Fibroblast of the aortic adventitia (primary cell): Measurements from ENCODE around the gene MAD2L2. TPM values are rescaled to one million over a fixed set of nuclear protein-coding genes. Genes with fewer than 3 reads are reported as not detected.

Experiments used
- DNase-seq: peaks from one replicate; pipeline ENCODE4 v3.0.0-alpha.2; 2010; ENCODE audit warnings: low read depth
- H3K4me3 ChIP-seq: 2 replicates; pipeline ENCODE4 v1.5.1; 2011; ENCODE audit warnings: low read depth, mild to moderate bottlenecking, control low read depth, low read length, moderate library complexity
- total RNA-seq: library from RNA; depleted of rRNA; stranded (reverse); fragments of >200 nt; gene quantifications from 2 replicates; pipeline ENCODE4 v1.2.3, GENCODE V29; 2012; ENCODE audit warnings: low replicate concordance
- TF ChIP-seq, protein P1 (sequence below): IDR thresholded peaks from 2 replicates; pipeline ENCODE4 v1.5.1; 2011; ENCODE audit warnings: mild to moderate bottlenecking, low read length, control low read depth, inconsistent platforms; ENCODE audit not compliant: insufficient read depth

The MAD2L2 gene
- total RNA-seq, 1 donor, result 33.1 TPM

DNA sequence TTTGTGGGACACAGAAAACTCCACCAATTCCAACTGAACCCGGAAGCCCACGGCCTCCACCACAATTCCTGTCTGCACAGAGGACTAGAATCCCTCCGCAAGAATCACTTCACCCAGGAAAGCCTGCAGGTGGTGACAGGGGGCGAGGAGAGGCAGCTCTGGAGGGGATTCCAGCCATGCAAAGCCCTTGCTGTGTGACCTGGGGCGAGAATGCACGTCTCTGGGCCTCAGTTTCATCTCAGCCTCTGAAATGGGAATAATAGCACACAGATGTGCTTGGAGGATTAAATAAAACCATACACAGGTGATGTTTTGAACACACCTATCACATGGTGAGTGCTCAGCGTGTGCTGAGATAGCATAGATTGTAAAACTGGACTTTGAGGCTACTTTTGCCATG lies 40.8 kb downstream of the MAD2L2 start:
- TF ChIP-seq, protein P1, sequence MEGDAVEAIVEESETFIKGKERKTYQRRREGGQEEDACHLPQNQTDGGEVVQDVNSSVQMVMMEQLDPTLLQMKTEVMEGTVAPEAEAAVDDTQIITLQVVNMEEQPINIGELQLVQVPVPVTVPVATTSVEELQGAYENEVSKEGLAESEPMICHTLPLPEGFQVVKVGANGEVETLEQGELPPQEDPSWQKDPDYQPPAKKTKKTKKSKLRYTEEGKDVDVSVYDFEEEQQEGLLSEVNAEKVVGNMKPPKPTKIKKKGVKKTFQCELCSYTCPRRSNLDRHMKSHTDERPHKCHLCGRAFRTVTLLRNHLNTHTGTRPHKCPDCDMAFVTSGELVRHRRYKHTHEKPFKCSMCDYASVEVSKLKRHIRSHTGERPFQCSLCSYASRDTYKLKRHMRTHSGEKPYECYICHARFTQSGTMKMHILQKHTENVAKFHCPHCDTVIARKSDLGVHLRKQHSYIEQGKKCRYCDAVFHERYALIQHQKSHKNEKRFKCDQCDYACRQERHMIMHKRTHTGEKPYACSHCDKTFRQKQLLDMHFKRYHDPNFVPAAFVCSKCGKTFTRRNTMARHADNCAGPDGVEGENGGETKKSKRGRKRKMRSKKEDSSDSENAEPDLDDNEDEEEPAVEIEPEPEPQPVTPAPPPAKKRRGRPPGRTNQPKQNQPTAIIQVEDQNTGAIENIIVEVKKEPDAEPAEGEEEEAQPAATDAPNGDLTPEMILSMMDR, result no peak
- no peak overlapping the region for H3K4me3 ChIP-seq
- no peak for DNase-seq

DNA sequence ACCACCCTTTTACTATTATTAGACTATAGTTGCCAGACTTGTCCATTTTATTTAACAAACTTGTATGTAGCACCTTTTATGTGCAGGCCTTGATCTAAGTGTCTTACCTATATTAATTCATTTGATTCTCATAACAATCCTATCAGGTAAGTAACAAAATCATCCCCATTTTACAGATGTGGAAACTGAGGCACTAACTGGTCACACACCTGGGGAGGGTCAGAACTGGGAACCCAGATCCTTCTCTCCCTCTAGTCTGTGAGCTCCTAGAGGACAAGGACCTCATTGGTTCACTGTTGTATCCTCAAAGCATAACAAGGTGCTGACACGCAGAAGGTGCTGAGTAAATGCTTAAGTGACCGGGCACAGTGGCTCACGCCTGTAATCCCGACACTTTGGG lies 41.6 kb downstream of the MAD2L2 start:
- no peak overlapping the region for H3K4me3 ChIP-seq
- TF ChIP-seq, protein P1, result no peak
- no peak for DNase-seq

DNA sequence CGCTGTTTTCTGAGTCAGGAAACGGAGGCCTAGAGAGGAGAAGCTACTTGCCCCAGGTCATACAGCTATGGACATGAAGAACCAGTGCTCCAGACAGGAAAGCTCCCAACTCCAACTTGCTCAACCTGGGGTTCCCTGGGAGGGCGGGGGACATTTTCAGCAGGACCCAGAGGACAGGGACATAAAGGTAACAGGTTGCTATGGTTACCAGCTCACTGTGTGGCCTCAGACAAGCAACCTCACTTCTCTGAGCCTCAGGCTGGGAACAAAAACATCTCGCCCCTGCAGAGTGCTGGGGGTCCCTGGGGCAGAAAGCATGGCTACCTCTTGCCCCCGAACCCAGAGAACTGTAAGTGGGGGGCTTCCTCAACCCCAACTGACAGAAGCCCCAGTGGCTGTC lies 42.8 kb downstream of the MAD2L2 start:
- H3K4me3 ChIP-seq, result no peak overlapping the region
- DNase-seq, result no peak
- TF ChIP-seq, protein P1, result no peak

DNA sequence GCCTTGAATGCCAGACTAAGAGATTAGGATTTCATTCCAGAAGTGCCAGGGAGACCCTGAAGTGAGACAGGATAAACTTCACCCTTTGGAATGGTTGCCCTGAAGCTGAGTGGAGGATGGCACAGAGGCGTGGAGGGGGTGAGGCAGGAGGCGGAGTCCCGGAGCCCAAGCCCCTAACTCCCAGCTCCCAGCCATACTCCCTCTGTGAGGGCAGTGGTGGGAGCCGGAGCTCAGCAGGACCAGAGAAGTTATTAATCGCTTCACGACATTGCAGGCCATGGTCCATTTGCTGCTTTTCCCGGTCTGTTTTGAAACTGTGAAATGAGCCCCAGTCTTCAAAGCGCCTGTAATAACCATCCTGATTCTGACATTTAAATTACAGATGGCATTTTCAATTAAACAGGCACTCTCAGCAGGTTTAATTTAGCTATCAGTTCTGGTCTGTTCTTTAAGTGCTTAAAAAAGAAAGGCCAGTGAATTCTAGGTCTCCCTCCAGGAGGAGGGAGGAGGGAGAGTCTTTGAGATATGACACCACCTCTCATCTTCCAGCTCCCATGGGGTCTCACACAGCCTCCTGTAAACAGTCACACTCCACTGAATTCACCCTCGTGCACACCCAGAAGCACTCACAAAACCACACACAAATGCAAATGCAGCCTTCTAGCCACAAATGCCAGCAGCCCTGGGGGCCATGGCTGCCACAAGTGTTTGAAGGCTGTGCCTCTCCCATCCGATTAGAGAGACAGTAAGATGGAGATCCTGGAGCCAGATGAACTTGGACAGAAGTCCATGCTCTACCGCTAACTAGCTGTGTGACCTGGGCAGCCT lies 46.4 kb downstream of the MAD2L2 start:
- no peak overlapping the region for H3K4me3 ChIP-seq
- no peak for DNase-seq
- TF ChIP-seq, protein P1, result no peak

DNA sequence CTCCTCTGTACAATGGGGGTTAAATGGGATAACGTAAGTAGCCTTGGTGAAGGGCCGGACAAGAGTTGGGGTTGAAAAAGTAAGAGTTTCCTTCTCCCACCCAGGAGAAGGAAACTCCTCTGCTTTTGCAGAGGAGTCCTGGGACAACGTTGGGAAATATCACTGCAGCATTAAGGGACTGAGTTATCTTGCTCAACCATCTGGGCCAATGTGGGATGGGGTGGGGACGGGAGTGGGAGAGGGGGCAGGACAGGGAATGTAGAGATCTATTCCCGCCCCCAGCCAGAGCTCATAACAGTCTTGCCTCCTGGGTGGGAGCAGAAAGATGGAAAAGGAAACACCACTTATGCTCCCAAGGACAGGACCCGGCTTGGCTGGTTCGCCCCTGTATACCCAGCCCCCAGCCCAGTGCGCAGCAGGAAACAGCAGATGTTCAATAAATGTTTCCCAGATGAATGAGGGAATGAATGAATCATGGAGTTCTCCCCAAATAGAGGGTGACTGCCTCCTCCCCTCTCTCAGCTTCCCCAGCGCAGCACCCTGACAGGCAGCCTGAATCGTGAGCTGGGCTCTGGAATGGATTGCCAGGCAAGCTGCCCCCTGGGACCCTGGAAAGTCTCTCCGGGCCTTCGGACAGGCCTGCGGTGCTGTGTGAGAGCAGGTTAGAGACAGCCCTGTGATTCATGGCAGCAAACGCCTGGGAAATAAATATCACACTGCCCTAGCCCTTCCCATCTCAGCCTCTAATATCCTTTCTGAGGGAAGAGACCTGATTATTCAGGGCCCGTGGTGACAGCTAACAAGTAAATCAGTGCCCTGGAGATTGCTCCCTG lies 51.5 kb downstream of the MAD2L2 start:
- no peak for DNase-seq

DNA sequence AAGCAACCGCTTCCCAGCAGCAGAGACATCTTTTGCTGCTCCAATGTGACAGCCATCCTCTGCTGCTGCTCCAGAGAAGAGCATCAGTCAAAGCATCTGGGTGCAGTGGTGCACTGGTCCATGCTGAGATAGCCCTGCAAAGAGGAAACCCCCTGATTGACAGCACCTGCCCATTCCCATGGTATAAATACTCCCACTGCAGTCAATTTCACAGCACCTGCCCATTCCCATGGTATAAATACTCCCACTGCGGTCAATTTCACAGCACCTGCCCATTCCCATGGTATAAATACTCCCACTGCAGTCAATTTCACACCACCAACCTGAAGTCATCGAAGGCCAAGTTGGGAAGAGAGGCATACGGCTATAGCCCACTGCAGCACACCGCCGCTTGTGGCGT lies 52.2 kb downstream of the MAD2L2 start:
- no peak for DNase-seq
- TF ChIP-seq, protein P1, result no peak
- no peak overlapping the region for H3K4me3 ChIP-seq

More for the DNA sequence above, 51.5 kb downstream of the MAD2L2 start:
- TF ChIP-seq, protein P1, result no peak
- no peak overlapping the region for H3K4me3 ChIP-seq
